NCI-H510A treated with DMSO at 0.1 percent for 48 hours (cell line): ENCODE results near the gene TTC28.
A peak's percentile ranks its signal among the peaks of the same experiment; 100 is the strongest.
"Not testable (repeated sequence)": the region's sequence is repeated elsewhere in the genome, so short reads cannot be mapped to it uniquely, and the experiment has no call there.

ENCODE experiments used
- DNase-seq: peaks from one replicate; lab custom pipeline; 2025; lab: John Stamatoyannopoulos, UW

TTC28 gene

GRCh38 chr22:28604966-28605761, 74.5 kb downstream of the TTC28 start:
- no peak for DNase-seq

- DNase-seq = no peak
Observed at GRCh38 chr22:28601915-28602314, 77.7 kb downstream of the TTC28 start.

GRCh38 chr22:28600546-28601143, 79.0 kb downstream of the TTC28 start:
- peak; percentile 66 for DNase-seq

- DNase-seq = no peak
Observed at GRCh38 chr22:28599693-28600092, 79.9 kb downstream of the TTC28 start.

- no peak for DNase-seq
Observed at GRCh38 chr22:28597665-28598064, 82.0 kb downstream of the TTC28 start.

GRCh38 chr22:28594797-28595462, 84.7 kb downstream of the TTC28 start:
- DNase-seq = peak; percentile 60

GRCh38 chr22:28594076-28594796, 85.4 kb downstream of the TTC28 start:
- no peak for DNase-seq

GRCh38 chr22:28593299-28593698, 86.3 kb downstream of the TTC28 start:
- no peak for DNase-seq

GRCh38 chr22:28589102-28589750, 90.4 kb downstream of the TTC28 start:
- no peak for DNase-seq

GRCh38 chr22:28585324-28585723, 94.3 kb downstream of the TTC28 start:
- DNase-seq = no peak

GRCh38 chr22:28582806-28583205, 96.8 kb downstream of the TTC28 start:
- no peak for DNase-seq

- DNase-seq = no peak
Observed at GRCh38 chr22:28581016-28581415, 98.6 kb downstream of the TTC28 start.

- DNase-seq = no peak
Observed at GRCh38 chr22:28576162-28576561, 103.5 kb downstream of the TTC28 start.

- DNase-seq = no peak
Observed at GRCh38 chr22:28574159-28574788, 105.4 kb downstream of the TTC28 start.

GRCh38 chr22:28570696-28571373, 108.8 kb downstream of the TTC28 start:
- DNase-seq = no peak

GRCh38 chr22:28568974-28569373, 110.7 kb downstream of the TTC28 start:
- DNase-seq = not testable (repeated sequence)

- DNase-seq = no peak
Observed at GRCh38 chr22:28568099-28568498, 111.5 kb downstream of the TTC28 start.

- not testable (repeated sequence) for DNase-seq
Observed at GRCh38 chr22:28566920-28567499, 112.6 kb downstream of the TTC28 start.

GRCh38 chr22:28563636-28564035, 116.0 kb downstream of the TTC28 start:
- no peak for DNase-seq

GRCh38 chr22:28562324-28562723, 117.3 kb downstream of the TTC28 start:
- DNase-seq = no peak

- not testable (repeated sequence) for DNase-seq
Observed at GRCh38 chr22:28560743-28561101, 118.9 kb downstream of the TTC28 start.
